Head of caudate nucleus (tissue), 42 donors: Measurements from ENCODE around the gene TRNAU1AP.
A peak's percentile ranks its signal among the peaks of the same experiment; 100 is the strongest.
"Not testable (repeated sequence)": the region's sequence is repeated elsewhere in the genome, so short reads cannot be mapped to it uniquely, and the experiment has no call there.

Experiments
- DNase-seq, 42 donors: peaks; one replicate each; pipeline versions ENCODE4 v3.0.0 to v3.0.0-alpha.2; 2020 to 2021; ENCODE audit warnings: mixed read lengths in 7 of 42
- intact Hi-C: fragments of 100-400 bp; cut with DNase I; formaldehyde crosslinking; loops from one replicate; pipeline ENCODE4 v1.15.0; 2022

The TRNAU1AP gene

GRCh38 chr1:28565726-28566125, 12.8 kb downstream of the TRNAU1AP start:
- no peak for DNase-seq
- intact Hi-C loops = no loop called here

- no peak for DNase-seq
- intact Hi-C loops = no loop called here
Observed at GRCh38 chr1:28566931-28567330, 14.0 kb downstream of the TRNAU1AP start.

DNA sequence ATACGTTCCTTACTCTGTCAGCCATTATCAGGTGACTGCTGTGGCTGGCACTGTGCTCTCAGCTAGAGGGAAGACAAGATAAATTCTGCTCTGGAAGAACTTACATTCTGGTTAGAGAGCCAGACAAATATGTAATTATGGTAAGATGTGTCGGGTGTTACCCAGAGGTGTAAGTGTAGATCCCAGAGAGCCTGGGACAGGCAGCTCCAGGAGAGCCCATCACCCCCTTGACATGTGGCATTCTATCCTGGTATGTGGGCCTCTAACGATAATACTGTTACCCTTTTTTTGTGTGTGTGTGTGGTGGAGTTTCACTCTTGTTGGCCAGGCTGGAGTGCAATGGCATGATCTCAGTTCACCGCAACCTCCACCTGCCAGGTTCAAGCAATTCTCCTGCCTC, 19.0 kb downstream of the TRNAU1AP start:
- intact Hi-C loops = no loop called here
- DNase-seq = no peak

- intact Hi-C loops, DNase-seq: not testable (repeated sequence)
Observed at GRCh38 chr1:28572891-28573290, 20.0 kb downstream of the TRNAU1AP start.

DNA sequence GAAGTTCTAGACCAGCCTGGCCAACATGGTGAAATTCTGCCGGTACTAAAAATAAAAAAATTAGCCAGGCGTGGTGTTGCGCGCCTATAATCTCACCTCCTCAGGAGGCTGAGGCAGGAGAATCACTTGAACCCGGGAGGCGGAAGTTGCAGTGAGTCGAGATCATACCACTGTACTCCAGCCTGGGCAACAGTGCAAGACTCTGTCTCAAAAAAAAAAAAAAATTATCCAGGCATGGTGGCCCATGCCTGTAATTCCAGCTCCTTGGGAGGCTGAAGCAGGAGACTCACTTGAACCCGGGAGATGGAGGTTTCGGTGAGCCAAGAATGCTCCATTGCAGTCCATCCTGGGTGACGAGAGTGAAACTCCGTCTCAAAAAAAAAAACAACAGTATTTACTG, 20.7 kb downstream of the TRNAU1AP start:
- intact Hi-C loops = no loop called here
- no peak for DNase-seq

GRCh38 chr1:28577052-28577678, 24.3 kb downstream of the TRNAU1AP start:
- intact Hi-C loops = no loop called here
- DNase-seq = no peak

DNA sequence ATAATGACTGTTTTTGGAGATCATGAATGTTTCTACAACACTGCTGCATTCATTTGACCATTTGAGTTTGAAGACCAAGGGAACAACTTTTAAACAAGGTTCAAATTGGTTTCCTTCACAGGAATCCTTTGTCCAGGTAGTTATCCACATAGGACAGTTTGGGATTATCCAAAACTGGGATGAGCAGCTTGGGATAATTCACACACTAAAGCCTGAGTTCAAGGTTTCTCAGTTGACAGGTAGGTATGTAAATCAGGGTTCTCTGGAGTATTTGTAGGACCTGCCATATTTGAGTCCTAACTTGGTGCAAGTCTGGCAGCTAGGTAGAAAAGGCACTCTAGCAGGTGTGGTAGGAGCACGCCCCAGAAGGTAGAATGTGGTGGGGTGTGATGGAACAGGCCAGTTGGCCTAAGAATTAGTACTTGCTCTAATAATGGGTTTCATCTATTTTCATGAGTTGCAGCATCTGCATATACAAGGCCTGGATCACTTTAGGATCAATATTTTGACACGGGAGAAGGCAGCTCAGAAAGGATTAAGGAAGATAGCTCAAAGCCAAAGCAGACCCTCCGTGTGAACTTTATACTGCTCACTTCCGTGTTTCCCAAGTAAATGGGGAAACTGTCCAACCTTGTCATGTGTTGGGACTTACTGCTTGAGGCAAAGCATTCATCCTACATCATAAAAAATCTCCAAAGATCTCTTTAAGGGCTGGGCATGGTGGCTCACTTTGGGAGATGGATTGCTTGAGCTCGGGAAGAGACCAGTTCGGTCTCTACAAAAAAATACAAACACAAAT, 25.1 kb downstream of the TRNAU1AP start:
- intact Hi-C loops = no loop called here
- no peak for DNase-seq

DNA sequence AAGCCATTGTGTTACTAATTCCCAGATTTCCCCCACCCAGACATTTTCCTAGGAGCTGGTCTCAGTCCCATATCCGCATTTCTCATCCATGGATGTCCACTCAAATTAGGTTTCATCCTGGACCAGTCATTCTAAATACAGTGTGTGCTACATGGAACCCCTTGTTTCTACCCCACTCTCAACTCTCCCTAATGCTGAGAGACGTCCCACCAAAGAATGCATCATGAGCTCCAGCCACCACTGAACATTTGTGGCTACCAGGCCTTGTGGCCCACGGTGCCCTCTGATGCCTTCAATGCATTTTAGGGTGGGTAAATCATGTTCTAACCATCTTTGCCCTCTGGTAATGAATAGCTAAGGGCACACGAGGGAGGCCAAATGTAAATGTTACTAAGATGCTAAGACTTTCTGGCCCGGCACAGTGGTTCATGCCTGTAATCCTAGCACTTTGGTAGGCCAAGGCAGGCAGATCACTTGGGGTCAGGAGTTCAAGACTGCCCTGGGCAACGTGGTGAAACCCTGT, 25.9 kb downstream of the TRNAU1AP start:
- no peak for DNase-seq
- intact Hi-C loops = no loop called here

- intact Hi-C loops = no loop called here
Observed at GRCh38 chr1:28579401-28579800, 26.5 kb downstream of the TRNAU1AP start.

DNA sequence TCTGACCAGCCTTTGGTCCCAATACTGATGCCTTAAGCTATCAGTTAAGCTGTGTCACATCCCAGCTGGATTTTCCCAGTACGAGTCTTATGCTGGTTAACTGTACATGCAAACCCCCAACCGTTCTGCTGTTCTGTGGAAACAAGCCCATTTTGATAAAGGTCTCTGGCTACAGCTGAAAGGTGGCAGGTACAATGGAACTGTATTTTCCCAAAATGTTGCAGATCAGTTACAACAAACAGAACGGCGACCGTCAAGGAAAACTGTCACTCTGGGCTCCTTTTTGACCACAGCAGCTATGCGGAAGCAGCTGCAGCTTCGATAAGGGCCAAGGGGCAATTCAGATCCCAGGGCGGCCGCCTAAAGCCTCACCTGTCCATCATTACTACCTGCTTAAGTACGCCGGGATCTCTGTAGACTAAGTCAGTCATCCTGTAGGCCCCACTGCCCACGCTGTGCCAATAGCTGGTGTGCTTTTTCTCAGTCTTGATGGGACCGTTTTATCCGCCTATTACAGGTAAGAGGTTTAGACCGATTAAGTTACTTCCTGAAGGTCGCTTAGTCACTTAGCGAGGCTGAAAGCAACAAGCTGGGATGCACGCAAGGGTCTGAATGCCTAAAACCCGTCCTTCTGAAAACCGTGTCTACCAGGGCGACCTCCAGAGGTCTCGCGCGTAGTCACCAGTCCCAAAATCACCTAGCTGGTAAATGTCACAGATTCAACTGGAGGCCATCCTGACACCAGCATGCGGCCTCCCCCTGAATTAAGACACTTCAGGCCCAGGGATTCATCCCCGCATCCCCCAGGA, 28.0 kb downstream of the TRNAU1AP start:
- DNase-seq = peak in 32 of 42 donors; percentile 9 to 73 (median 41)

More at GRCh38 chr1:28579401-28579800, 26.5 kb downstream of the TRNAU1AP start:
- no peak for DNase-seq

GRCh38 chr1:28581531-28582247, 28.8 kb downstream of the TRNAU1AP start:
- intact Hi-C loops = loop anchor here (5.0 kb wide), 1 partner anchor 64 kb away; no protein-coding TSS in a partner anchor

More for the DNA sequence above, 28.0 kb downstream of the TRNAU1AP start:
- intact Hi-C loops = loop anchor here (5.0 kb wide), 1 partner anchor 64 kb away; no protein-coding TSS in a partner anchor

GRCh38 chr1:28582248-28582615, 29.3 kb downstream of the TRNAU1AP start:
- intact Hi-C loops = loop anchor here (5.0 kb wide), 1 partner anchor 65 kb away; no protein-coding TSS in a partner anchor
- DNase-seq = no peak

More at GRCh38 chr1:28581531-28582247, 28.8 kb downstream of the TRNAU1AP start:
- DNase-seq = peak; percentile 93 to 99 (median 97)

DNA sequence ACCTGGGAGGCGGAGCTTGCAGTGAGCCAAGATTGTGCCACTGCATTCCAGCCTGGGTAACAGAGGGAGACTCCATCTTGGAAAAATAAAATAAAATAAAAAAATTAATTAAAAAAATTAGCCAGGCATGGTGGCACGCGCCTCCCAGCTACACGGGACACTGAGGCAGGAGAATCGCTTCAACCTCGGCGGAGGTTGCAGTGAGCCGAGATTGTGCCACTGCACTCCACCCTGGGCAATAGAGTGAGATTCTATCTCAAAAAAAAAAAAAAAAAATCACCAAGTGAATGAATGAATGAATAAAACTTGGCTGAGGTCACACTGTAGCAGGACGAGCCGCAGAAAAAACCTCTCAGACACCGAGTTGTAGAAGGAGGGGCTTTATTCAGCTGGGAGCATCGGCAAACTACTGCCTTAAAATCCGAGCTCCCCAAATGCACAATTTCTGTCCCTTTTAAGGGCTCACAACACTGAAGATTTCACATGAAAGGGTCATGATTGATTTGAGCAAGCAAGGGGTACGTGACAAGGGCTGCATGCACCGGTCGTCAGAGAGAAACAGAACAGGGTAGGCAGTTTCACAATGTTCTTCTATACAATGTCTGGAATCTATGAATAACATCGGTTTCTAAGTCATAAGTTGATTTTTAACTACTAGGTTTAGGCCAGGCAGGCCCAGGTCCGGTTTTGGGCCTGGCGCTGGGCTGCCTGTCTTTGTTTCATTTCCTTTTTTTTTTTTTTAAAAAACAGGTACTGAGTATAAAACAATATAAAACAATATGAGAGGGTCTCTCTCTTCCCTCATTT, 33.9 kb downstream of the TRNAU1AP start:
- intact Hi-C loops, DNase-seq: not testable (repeated sequence)

DNA sequence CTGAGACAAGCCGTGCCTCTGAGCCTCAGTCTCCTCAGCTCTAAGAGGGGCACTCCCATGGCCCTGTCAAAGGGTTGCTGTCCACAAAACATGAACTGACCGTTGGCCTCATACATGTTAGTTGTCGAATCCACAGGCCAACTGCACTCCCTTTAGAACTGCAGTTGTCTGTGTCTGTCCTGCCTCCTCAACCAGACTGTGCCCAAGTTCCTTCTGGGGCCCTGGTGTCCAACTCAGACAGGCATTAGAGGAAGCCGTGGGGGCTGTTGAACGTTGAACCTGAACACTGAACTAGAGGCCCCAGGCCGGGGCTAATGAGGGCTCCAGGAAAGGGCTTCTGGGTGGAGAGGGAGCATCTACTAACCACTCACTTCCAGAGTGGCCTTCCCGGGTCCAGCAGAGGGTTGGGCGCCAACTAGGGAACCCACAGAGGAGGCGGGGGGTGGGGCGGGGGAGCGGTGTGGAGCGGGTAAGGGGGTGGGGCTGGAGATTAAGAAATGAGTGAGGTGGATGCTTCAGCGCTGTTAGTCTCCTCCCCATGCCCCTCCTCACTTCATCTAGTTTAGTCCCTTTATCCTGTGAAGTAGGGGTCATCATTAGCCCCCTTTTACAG, 38.9 kb downstream of the TRNAU1AP start, which contains the start of gene RAB42:
TSS of gene RAB42 (plus strand) at position 558 of the 613 bp plus-strand sequence. CDS start 247 bp downstream, outside the sequence.
- intact Hi-C loops = no loop called here
- peak in 1 of 42 donors; percentile 20 for DNase-seq

GRCh38 chr1:28592321-28593071, 39.6 kb downstream of the TRNAU1AP start:
- no peak for DNase-seq
- intact Hi-C loops = no loop called here

- intact Hi-C loops = not testable (repeated sequence)
Observed at GRCh38 chr1:28593988-28594356, 41.1 kb downstream of the TRNAU1AP start.

More at GRCh38 chr1:28593988-28594356, 41.1 kb downstream of the TRNAU1AP start:
- not testable (repeated sequence) for DNase-seq
